ENCODE results near the gene ARHGAP15.

ARHGAP15 gene

DNA sequence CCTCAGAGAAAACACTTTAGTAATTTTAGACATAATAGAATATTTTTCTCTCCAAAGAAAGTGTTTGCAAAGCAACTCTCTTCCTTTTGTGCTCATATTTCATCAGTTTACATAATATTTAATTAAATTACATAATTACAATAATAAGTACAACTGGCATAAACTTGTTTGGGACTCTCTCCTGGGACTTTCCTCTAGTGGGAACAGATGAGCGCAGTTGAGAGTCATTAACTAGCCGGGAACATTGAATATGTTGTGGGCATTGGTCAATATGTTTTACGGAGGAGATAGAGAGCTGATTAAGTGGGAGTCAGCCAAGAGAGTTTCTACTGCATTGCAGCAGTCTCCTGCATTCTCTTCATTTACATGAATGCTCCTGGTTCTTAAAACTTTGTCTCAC, 607.7 kb downstream of the ARHGAP15 start:
- DNase-seq = no peak

DNA sequence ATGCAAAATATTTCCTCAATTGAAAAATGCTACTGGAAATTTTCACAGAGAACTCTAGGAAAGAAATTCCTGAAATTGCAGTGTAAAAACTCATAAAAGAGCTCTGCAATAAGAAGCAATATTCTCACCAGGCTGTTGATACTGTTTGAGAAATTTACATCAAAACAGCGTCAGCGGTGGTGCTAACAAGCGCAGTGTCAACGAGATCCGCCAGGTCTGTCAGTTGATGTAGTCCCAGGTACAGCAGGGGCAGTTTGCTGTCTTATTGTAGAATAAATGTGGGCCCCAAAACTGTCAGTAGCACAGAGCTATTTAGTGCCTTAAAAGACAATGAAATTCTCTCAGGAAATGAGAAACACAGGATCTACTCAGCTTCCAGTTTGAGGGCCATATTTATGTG, 611.2 kb downstream of the ARHGAP15 start:
- no peak for DNase-seq

DNA sequence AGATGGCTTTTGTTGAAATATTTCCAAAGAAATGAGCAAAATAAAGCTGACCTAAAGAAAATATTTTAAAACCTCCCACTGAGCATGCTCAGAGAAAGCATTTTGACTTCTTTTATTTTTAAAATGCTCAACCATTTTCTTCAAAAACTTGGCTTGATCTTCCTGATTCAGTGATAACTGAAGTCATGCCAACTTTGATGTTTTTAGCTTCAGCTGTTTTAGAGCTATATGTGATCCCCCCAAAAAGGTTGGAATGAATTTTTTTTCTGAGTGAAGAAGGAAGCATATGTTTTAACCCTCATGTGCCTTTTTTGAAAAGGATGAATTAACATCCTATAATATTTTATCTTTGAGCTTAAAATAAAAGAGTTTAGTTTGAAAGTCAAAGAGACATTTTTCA, 612.0 kb downstream of the ARHGAP15 start:
- DNase-seq = no peak

DNA sequence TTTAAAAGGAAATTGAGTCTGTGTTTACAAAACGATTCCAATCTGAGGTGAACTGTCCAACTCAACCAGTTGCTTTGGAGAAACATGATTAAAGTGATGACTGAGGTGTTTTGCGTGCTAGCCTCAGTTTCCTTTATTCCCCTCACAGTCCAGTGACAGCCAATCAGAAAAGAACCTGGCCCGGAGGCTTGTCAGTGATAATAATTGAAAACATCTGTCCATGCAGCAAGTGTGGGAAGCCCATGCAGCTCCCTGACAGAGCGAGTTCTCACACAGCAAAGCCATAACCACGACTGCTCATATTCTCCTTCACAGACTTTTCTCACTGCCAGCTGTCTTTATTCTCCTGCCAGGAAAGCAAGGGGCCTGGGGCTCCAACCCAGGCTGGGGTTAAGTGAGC, 613.4 kb downstream of the ARHGAP15 start:
- DNase-seq = no peak

DNA sequence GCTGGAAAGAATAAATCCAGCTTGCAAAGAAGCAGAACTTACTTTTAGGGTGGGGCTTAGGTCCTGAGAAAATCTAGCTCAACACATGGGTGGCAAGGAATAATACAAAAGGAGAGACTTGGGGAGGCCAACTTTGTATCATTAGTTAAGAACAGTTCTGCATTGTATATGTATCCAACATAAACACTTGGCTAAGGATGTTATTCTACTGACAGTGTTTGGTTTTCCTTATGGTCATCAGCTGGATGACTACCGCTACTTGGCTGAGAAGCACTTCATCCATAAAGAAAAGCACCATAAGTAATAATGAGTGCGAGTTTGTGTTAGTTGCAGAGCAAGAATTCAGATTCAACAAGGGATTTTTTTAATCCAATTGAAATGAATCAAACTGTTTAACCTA, 614.9 kb downstream of the ARHGAP15 start:
- DNase-seq = no peak

DNA sequence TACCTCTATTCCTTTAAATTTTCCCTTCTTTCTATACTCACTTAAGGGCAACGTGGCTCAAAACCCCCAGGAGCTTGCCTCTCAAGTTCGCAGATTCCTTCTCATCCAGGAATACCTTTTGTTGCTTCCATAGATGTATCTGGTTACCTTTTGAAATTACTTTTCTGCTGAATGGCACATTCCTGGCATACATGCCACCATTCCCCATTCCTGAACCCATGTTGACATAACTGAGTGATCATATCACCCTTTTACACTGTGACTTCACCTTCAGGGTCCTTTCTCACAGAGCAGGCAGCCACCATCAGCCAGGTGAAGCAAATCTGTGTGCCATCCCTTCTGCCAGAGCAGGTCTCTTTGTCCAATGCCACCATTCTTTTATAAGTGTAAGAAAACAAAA, 615.8 kb downstream of the ARHGAP15 start:
- DNase-seq = no peak

DNA sequence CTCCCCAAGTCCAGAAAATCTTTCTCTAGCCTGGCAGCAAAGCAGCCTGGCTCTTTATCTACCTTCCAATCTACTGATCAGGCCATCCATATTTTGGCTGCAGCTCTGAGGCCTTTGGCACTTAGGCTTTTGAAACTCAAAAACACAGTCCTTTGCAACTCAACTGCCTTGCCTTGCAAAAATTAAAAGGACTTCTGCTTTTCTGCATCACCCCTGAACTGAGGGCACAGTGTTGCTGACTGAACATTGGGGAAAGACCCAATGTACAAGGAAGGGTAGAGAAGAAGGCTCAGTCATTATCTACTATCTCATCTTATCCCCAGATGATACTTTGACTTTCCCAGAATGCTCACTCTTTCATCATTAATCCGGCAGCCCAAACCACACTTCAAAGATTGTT, 625.5 kb downstream of the ARHGAP15 start:
- DNase-seq = no peak

DNA sequence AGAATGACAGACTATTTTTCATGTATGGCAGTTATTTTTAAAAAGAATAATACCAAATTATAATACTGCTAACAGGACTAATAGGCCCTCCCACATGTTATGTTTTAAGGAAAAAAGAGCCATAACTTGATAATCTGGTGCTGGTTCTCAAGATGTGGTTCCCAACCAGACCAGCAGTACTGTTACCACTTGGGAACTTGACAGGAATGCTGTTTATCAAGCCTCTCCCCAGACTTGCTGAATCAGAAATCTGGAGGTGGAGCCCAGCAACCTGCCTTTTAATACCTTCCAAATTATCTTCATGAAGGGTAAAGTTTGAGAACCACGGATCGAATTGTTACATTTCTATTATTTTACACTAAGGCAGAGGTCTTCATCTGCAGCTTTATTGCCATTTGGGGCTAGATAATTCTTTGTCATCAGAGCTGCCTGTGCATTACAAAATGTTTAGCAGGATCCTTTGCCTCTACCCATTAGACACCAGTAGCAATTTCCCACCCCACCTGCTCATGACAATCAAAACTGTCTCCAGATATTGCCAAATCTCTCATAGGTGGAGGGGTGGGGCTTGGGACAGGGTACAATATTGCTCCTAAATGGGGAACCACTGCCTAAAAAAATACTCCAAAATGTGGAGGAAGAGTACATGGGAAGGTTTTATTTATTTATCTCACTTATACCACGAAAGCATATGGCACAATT, 629.6 kb downstream of the ARHGAP15 start:
- DNase-seq = no peak

DNA sequence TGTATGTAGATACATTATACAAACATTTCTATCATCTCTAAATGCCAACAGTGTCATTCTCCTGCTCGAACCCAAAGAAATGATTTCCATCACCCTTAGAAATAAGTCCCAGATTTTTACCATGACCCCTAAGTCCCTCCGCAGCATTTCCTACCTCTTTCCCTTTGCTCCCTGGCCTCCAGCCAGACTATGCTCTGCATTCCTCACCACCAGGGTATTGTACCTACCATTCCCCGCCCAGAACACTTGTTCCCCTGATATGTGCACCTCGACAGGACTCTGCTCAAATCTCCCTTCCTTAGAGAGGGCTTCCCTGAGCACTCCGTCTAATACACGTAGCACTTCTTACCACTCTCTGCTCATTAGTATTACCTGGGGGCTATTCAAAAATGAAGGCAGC, 630.2 kb downstream of the ARHGAP15 start:
- no peak for DNase-seq

DNA sequence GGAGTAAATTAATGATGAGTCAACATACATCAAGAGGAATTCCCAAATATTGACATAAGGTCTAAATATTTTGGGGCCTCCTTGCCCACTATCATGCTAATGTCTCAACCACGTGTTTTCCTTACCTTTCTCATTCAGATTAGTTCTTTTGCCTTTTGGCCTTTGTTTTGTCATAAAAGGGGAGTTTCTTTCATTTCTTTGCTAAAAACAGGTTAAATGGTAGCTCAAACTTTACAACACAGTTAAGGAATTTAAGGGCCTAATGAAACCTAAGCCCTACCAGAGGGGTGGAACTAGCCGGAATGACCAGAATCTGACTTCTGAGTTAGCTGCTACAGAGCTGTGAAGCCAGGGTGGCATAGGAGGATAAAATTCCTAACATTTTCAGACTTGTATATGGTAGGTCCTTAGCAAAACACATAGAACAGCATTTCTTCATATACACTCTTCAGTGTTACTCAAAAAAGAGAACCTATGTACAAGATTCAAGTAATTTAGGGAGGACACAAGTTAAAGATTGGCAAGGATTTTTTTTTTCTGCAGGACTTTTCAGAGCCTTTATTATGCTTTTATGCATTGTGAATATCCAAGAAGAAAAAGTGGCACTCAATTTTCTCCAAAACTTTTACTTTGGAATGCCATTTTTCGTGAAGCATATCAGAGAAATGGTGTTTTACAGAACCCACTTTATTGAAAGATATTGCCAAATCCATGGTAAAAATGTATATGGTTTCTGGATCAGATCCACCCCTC, 633.1 kb downstream of the ARHGAP15 start:
- no peak for DNase-seq

DNA sequence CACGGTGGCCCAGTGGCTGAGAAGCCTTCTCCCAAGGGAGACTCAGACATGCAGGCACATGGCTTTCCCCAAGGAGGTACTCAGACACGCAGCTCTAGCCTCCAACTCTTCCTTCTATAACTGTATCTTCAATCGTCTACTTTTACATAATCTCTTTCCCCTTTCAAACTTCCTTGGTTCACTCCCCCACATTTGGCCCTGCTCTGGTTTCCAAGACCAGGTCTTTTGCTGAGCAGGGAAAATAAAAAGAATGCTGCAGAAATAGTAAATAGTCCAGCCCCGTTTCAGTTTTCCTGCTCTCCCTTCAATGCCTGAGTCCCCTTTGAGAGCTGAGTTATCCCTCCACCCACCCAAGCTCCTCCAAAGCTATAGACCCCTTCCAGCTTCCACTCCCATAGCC, 635.0 kb downstream of the ARHGAP15 start:
- no peak for DNase-seq

DNA sequence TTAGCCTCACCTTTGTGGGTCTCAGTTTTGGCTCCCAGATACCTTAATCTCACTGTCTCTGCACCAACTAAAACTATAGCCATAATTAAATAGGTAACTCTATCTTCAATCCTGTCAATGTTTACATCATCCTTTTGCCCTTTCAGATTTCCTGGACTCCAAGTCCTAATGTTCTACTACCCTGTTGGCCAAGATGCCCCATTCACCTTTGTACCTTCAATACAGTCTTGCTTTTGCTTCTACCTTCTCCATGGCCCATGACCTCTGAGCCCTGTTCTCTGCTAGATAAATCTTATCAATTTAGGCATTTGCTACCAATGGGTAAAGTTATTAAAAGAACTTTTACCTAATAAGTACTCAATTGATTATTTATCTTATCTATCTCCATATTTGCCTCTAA, 635.5 kb downstream of the ARHGAP15 start:
- no peak for DNase-seq

DNA sequence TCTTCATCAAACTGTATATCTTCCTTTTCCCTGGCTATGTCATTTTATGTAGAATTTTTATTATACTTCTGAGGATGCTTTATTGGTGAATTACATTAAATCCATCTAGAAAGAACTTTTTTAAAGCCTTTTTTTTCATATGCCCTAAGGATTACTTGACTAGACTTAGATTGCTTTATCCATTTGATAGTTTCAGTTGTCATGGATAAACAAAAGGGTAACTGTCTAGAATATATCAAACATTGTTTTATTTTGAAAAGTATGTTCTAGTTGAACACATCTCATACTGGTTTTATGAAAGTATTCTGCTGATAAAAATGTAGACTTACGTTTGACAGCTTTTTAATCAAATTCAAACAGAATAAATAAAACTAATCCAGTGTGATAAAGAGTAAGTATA, 639.8 kb downstream of the ARHGAP15 start:
- DNase-seq = no peak

DNA sequence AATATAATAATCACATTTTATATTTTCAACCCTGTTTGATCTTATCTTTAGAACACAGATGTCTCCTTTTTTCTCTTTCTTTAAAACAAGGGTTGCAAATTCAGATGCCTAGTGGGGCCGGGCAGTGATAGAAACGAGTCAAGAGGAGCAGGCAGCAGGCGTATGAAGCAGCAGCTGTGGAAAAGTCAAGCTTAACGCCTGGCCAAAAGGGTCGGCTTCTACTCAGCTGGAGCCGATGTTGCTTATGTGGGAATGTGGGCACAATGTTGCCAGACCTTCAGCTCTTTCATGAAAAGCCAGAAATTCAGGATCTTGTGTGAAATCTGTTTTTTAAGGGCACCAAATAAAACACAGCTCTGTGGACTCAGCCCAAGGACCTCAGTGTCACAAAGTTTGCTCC, 642.7 kb downstream of the ARHGAP15 start:
- DNase-seq = no peak

DNA sequence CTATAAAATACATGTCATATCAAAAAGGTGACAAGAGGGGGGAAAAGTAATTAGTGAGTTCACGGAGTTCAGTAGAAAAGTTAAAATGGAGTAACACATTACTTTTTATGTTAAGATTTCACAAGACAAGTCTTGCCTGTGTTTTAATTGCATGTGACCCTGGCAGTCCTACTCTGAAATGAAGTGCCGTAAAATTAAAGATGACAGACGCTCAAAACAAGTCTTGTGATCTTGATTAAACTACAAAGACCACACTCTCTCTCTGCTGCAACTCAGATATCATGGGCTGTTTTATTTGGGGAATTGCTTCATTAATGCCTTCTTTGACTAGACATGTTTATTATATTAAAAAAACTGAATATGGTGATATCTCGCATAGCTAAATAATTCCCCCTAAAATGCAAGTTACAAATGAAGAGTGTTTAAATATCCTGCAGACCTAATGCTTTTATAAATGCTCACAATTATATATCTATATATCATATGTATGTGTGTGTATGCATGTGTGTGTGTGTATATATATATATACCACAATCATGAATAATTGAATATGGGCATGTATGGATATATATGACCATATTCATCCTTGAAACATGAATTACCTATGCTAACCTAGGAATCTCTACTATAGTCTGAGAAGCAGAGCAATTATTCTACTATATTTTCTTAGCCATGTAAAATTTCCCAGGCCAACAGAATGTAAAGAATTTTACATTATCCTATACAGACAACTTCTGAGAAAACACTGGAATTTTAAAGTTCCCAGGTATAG, 647.5 kb downstream of the ARHGAP15 start:
- DNase-seq = no peak

DNA sequence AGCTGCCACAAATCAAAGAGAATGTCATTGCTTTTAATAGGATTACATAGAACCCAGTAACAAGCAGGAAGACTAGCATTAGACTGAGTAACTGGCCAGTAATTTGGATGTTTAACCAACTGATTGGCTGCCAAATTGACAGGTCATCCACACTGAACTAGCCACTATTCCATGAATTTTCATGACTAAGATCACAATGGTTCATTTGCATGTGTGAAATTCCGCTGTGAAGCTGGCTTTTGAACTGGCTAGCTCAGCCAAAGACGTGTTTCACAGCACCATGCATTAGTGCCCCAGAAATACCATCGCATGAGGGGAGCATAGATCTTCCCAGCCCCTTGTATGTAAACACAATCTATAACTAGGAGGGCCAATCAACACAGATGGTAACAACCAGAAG, 649.8 kb downstream of the ARHGAP15 start:
- DNase-seq = no peak

DNA sequence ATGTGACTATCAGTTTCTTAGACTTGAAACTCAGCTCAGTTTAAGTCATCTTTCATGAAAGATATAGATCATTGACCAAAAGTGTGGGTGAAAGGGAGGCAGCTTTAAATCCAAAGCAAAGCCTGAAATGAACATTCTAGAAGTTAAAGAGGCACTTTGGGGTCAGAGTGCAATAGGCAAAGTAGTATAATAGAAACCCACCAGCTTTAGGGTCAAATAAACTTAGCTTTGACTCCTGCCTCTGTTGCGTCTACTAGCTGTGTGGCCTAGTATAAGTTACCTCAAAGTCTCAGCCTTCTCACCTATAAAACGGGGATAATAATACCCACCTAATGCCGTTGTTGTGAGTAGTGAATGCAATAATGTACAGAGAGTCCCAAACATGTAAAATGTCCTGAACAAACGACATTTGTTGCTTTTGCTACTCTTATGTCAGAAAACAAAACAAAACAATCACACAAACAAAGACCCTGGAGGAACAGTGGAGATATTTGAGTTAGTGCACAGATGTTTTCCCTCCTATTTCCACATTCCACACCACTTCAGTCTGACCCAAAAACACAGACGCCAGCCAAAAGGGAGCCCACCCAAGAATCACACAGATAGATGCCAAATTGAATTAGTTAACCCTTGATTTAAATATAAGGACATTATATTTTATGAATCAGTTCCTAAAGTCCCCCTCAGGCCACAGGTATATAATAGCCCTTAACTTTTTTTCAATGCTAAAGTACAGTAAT, 657.0 kb downstream of the ARHGAP15 start:
- DNase-seq = no peak

DNA sequence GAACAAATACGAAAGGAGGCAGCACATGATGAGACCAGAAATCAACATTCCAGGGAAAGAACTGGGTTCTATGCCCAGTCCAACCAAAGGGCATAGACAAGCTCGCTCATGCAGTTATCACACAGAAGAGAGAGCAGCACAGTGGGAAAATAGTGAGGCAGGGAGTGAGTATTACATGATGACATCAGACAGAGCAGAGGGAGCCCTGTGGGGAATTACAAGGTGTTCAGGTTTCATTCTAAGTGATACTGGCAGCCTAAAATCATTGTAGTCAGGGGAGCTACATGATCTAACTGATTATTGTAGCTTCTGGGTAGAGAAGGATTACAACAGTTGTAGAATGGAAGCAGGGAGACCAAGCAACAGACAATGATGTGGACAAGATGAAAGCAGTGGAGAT, 658.5 kb downstream of the ARHGAP15 start:
- DNase-seq = no peak

DNA sequence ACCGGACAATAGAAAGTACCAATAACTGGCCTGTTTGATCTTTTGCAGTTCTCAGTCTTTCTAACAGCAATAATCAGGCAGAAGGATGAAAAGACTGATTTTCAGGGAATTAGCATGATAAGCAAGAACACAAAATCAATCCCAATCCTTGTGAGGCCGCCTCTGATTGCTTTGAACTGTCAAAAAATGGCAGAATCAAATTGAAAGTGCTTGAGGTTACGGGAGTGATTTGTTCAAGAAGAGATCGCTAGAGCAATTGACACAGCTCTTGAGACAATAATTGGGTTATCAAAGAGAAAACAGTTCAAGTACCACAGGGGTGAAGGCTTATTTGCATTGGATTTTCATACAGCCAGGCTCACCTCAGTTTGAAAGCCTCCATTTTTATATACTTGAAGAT, 663.4 kb downstream of the ARHGAP15 start:
- DNase-seq = no peak

DNA sequence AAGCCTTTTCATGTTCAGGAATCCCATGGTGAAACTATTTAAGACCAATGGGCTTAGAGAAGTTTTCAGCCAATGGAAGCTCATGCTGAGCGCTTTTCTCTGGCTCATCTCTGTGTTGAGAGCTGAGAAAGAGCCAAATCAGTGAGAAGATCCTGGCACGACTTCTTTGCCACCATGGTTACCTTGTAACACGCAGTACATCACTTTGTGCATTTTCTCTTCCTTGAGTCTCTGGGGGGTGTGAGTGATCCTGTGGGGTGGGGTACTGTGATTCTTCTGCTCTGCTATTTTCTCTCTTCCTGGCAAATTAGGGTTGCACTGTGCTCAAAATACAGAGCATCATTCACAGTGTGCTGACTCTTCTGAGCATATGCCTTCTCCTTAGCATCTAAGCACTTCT, 664.2 kb downstream of the ARHGAP15 start:
- DNase-seq = no peak

DNA sequence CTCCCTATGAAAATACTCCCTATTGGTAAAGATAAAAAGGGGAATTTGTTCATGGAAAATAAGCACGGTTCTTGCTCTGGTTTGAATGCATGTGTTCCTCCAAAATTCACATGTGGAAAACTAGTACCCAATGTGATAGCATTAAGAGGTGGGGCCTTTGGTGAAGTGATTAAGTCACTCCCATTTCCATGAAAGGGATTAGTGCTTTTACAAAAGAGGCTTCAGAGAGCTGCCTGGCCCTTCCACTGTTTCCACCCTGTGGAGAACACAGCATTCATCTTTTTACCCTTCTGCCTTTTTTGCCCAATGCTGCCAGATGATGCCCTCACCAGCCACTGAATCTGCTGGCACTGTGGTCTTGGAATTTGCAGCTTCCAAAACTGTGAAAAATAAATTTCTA, 666.8 kb downstream of the ARHGAP15 start:
- no peak for DNase-seq

DNA sequence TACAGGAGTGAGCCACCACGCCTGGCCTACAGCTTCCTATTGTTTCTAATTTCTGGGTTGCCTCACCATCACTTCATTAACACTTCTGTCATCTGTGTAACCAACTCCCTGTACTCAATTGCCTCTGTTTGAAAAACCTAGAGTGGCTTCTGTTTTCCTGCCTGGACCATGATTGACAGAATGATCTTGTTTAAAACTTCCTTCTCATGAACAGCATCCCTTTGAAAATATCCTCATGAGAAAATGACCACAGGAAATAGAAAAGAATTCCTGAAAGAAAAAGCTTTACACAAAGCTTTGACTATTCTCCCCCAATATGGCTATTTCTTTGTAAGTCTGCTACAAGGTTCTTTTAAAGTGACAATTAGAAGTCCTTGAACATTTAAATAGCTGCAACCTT, 672.3 kb downstream of the ARHGAP15 start:
- DNase-seq = no peak

DNA sequence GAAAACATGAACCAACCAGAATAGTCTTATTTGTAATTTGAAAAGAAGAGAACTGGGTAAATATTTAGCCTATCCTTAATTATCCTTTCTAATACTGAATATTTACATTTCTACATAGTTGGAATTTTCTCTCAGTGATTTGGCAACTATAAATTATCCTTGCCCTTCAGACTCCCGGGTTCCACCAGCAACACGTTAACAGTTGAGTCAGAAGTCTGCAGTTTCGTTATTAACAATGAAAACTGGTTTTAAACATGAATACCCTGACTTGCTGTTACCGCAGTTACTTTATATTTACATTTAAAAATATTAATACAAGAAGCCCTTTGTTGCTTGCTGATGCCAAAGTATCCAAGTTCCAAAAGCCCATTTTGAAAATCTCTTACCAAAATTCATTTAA, 673.0 kb downstream of the ARHGAP15 start:
- DNase-seq = no peak
